HEK293 (cell line): ENCODE data around the gene ARMC5.
"Not testable (repeated sequence)": the region's sequence is repeated elsewhere in the genome, so short reads cannot be mapped to it uniquely, and the experiment has no call there.

Experiments used
- CTCF ChIA-PET: fragments of 350-600 bp; formaldehyde crosslinking; extraction: SDS; loops from one replicate; lab custom pipeline; 2021; ENCODE audit warnings: antibody characterized with exemption; lab: Yijun Ruan, JAX
- POLR2A ChIA-PET: fragments of 300-600 bp; formaldehyde crosslinking; extraction: SDS; loops from one replicate; lab custom pipeline; 2020; ENCODE audit warnings: antibody characterized with exemption, inconsistent platforms; lab: Yijun Ruan, JAX
- H3K27ac ChIP-seq: fragments of 200-500 bp; sonication (Bioruptor generic); 2 replicates; pipeline ENCODE4 v1.5.1; 2014; ENCODE audit warnings: low read depth, low read length, control low read depth, inconsistent platforms; ENCODE audit errors: extremely low read depth
- H3K36me3 ChIP-seq, 2 experiments: fragments of 200-500 bp in 1 of 2; sonication (Bioruptor generic) in 1 of 2; 1 replicate in 1 of 2; 2 replicates in 1 of 2; pipeline ENCODE4 v1.5.1; 2014 to 2017; ENCODE audit warnings: inconsistent platforms in 2 of 2, low read length in 2 of 2; ENCODE audit not compliant: control insufficient read depth in 2 of 2, insufficient read depth in 1 of 2
- H3K4me1 ChIP-seq: fragments of 200-500 bp; sonication (Bioruptor generic); 2 replicates; pipeline ENCODE4 v1.5.1; 2014; ENCODE audit warnings: mild to moderate bottlenecking, low read length, inconsistent platforms; ENCODE audit not compliant: control insufficient read depth, insufficient read depth
- H3K4me3 ChIP-seq: 2 replicates; pipeline ENCODE4 v1.5.1; 2011; ENCODE audit warnings: low read depth, mild to moderate bottlenecking, control low read depth, low read length, moderate library complexity
- H3K9me3 ChIP-seq: fragments of 200-500 bp; sonication (Bioruptor generic); 2 replicates; pipeline ENCODE4 v1.5.1; 2014; ENCODE audit warnings: low read depth, low read length, inconsistent platforms; ENCODE audit not compliant: control insufficient read depth, insufficient read depth
- IKZF3 ChIP-seq: fragments of 450-650 bp; IDR thresholded peaks from 2 replicates; pipeline ENCODE4 v1.5.0; 2018; ENCODE audit warnings: missing biosample characterization, mild to moderate bottlenecking, missing genetic modification characterization, moderate library complexity
- KLF10 ChIP-seq: fragments of 450-650 bp; IDR thresholded peaks from 2 replicates; pipeline ENCODE4 v1.5.1; 2018; ENCODE audit warnings: missing biosample characterization, mild to moderate bottlenecking, missing genetic modification characterization
- KLF8 ChIP-seq: fragments of 450-650 bp; formaldehyde crosslinking; IDR thresholded peaks from 2 replicates; pipeline ENCODE4 v1.5.1; 2016; ENCODE audit warnings: missing biosample characterization, missing genetic modification characterization
- PRDM2 ChIP-seq: fragments of 450-650 bp; formaldehyde crosslinking; IDR thresholded peaks from 2 replicates; pipeline ENCODE4 v1.5.1; 2016; ENCODE audit warnings: missing biosample characterization, missing genetic modification characterization, borderline replicate concordance
- SP2 ChIP-seq: fragments of 450-650 bp; formaldehyde crosslinking; IDR thresholded peaks from 2 replicates; pipeline ENCODE4 v1.5.1; 2016; ENCODE audit warnings: missing biosample characterization, missing genetic modification characterization
- YY1 ChIP-seq: fragments of 450-650 bp; formaldehyde crosslinking; IDR thresholded peaks from 2 replicates; pipeline ENCODE4 v1.5.1; 2018; ENCODE audit warnings: missing biosample characterization, missing genetic modification characterization
- ZBTB44 ChIP-seq: fragments of 450-650 bp; IDR thresholded peaks from 2 replicates; pipeline ENCODE4 v1.5.1; 2018; ENCODE audit warnings: missing biosample characterization, mild to moderate bottlenecking, missing genetic modification characterization
- ZBTB48 ChIP-seq: fragments of 450-650 bp; formaldehyde crosslinking; IDR thresholded peaks from 2 replicates; pipeline ENCODE4 v1.5.1; 2016; ENCODE audit warnings: missing biosample characterization, missing genetic modification characterization
- ZBTB7A ChIP-seq: fragments of 450-650 bp; formaldehyde crosslinking; IDR thresholded peaks from 2 replicates; pipeline ENCODE4 v1.5.1; 2016; ENCODE audit warnings: low read depth, missing biosample characterization, missing genetic modification characterization
- ZNF114 ChIP-seq: fragments of 450-650 bp; formaldehyde crosslinking; IDR thresholded peaks from 2 replicates; pipeline ENCODE4 v1.5.0; 2017; ENCODE audit warnings: missing biosample characterization, missing genetic modification characterization
- ZNF148 ChIP-seq: fragments of 450-650 bp; formaldehyde crosslinking; IDR thresholded peaks from 2 replicates; pipeline ENCODE4 v1.5.0; 2017; ENCODE audit warnings: missing biosample characterization, missing genetic modification characterization, borderline replicate concordance
- ZNF155 ChIP-seq: fragments of 450-650 bp; formaldehyde crosslinking; IDR thresholded peaks from 2 replicates; pipeline ENCODE4 v1.5.1; 2016; ENCODE audit warnings: missing biosample characterization, missing genetic modification characterization
- ZNF26 ChIP-seq: fragments of 450-650 bp; formaldehyde crosslinking; IDR thresholded peaks from 2 replicates; pipeline ENCODE4 v1.5.1; 2016; ENCODE audit warnings: missing biosample characterization, missing genetic modification characterization
- ZNF341 ChIP-seq: fragments of 450-650 bp; formaldehyde crosslinking; IDR thresholded peaks from 2 replicates; pipeline ENCODE4; 2016; ENCODE audit warnings: low read depth, missing biosample characterization, missing genetic modification characterization
- ZNF549 ChIP-seq: fragments of 450-650 bp; IDR thresholded peaks from 2 replicates; pipeline ENCODE4 v1.5.1; 2018; ENCODE audit warnings: missing biosample characterization, missing genetic modification characterization, mild to moderate bottlenecking, inconsistent platforms, moderate library complexity
- ZNF629 ChIP-seq: fragments of 450-650 bp; formaldehyde crosslinking; IDR thresholded peaks from 2 replicates; pipeline ENCODE4 v1.5.1; 2017; ENCODE audit warnings: missing biosample characterization, missing genetic modification characterization
- ZNF704 ChIP-seq: fragments of 450-650 bp; formaldehyde crosslinking; IDR thresholded peaks from 2 replicates; pipeline ENCODE4 v1.5.1; 2016; ENCODE audit warnings: missing biosample characterization, missing genetic modification characterization

The ARMC5 gene

GRCh38 chr16:31501966-31502348 lies 42.7 kb downstream of the ARMC5 start (continued):
- TF ChIP-seq ZNF704 (tag by site-specific recombination), result no peak
- TF ChIP-seq PRDM2 (tag by site-specific recombination), result no peak
- no peak for TF ChIP-seq ZNF341 (tag by site-specific recombination)
- no peak for TF ChIP-seq KLF10 (tag by site-specific recombination)

- Histone ChIP-seq H3K36me3 (peaks cover 0 to 32% of the 10 kb centered on the region in 2 experiments; a peak in 2 of 3 replicates), H3K4me3 (no peak overlapping the region)
- TF ChIP-seq ZNF114 (tag by site-specific recombination) (no peak), ZBTB48 (tag by site-specific recombination) (no peak), ZNF549 (tag by site-specific recombination) (no peak), KLF8 (tag by site-specific recombination) (no peak), ZNF155 (tag by site-specific recombination) (no peak)
- TF ChIP-seq, all 188 proteins: peak for 0
- Histone ChIP-seq H3K4me1 (no peaks in the 10 kb centered on the region), H3K27ac (no peak overlapping the region), H3K9me3 (no peaks in the 10 kb centered on the region)
- CTCF ChIA-PET, result interaction anchor here (0.6 kb wide), 1 partner anchor 100 kb away, joined by 3 read pairs; no protein-coding TSS in a partner anchor
- POLR2A ChIA-PET, result interaction anchor here (0.7 kb wide), 1 partner anchor 371 kb away, joined by 3 read pairs; no protein-coding TSS in a partner anchor
Observed at GRCh38 chr16:31502981-31503380, 43.7 kb downstream of the ARMC5 start.

GRCh38 chr16:31503555-31503954 lies 44.3 kb downstream of the ARMC5 start:
- POLR2A ChIA-PET, H3K27ac ChIP-seq, H3K4me1 ChIP-seq, H3K9me3 ChIP-seq, H3K4me3 ChIP-seq: not testable (repeated sequence)
- CTCF ChIA-PET, result interaction anchor here (0.6 kb wide), 1 partner anchor 100 kb away, joined by 3 read pairs; no protein-coding TSS in a partner anchor
- peaks cover 0 to 26% of the 10 kb centered on the region in 2 experiments; a peak in 2 of 3 replicates for H3K36me3 ChIP-seq

- Histone ChIP-seq H3K36me3 (peaks cover 0 to 20% of the 10 kb centered on the region in 2 experiments; a peak in 2 of 3 replicates), H3K27ac (no peak overlapping the region), H3K4me3 (no peak overlapping the region), H3K9me3 (no peaks in the 10 kb centered on the region), H3K4me1 (no peaks in the 10 kb centered on the region)
- CTCF ChIA-PET, result no interaction called here
- POLR2A ChIA-PET, result no interaction called here
- TF ChIP-seq SP2 (tag by site-specific recombination) (no peak), YY1 (no peak), ZBTB44 (no peak), ZNF148 (no peak), IKZF3 (tag by site-specific recombination) (no peak), ZNF629 (tag by site-specific recombination) (no peak), ZBTB7A (tag by site-specific recombination) (no peak), ZNF26 (tag by site-specific recombination) (no peak)
Observed at GRCh38 chr16:31504159-31504558, 44.9 kb downstream of the ARMC5 start.
